Activated naive CD4-positive, alpha-beta T cell treated with anti-CD3 and anti-CD28 coated beads, Interleukin-2, amount 10 ng/mL, durations not matched to agents 7 days and 5 days (primary cell): ENCODE measurements around the gene RGS18.
"Not testable (repeated sequence)": the region's sequence is repeated elsewhere in the genome, so short reads cannot be mapped to it uniquely, and the experiment has no call there.

Experiments
- CTCF ChIA-PET: fragments of 350-600 bp; sonication (Branson Sonifier 250); formaldehyde crosslinking; loops from one replicate; lab custom pipeline; 2021; ENCODE audit warnings: antibody characterized with exemption; lab: Charles Lee
- DNase-seq: peaks from one replicate; pipeline ENCODE4 v3.0.0-alpha.2; 2020
- H3K27ac Mint-ChIP-seq: one replicate; pipeline ENCODE4 v1.8.0; 2021; ENCODE audit warnings: mild to moderate bottlenecking, moderate library complexity, mixed read lengths
- H3K27me3 Mint-ChIP-seq: one replicate; pipeline ENCODE4 v1.8.0; 2021; ENCODE audit warnings: mild to moderate bottlenecking, mixed read lengths
- H3K36me3 Mint-ChIP-seq: one replicate; pipeline ENCODE4 v1.8.0; 2021; ENCODE audit warnings: mixed read lengths
- H3K4me1 Mint-ChIP-seq: one replicate; pipeline ENCODE4 v1.8.0; 2021; ENCODE audit warnings: mixed read lengths
- H3K4me3 Mint-ChIP-seq: one replicate; pipeline ENCODE4 v1.8.0; 2021; ENCODE audit warnings: mild to moderate bottlenecking, moderate library complexity, mixed read lengths
- H3K9me3 Mint-ChIP-seq: one replicate; pipeline ENCODE4 v1.8.0; 2021; ENCODE audit warnings: mixed read lengths

RGS18 gene

DNA sequence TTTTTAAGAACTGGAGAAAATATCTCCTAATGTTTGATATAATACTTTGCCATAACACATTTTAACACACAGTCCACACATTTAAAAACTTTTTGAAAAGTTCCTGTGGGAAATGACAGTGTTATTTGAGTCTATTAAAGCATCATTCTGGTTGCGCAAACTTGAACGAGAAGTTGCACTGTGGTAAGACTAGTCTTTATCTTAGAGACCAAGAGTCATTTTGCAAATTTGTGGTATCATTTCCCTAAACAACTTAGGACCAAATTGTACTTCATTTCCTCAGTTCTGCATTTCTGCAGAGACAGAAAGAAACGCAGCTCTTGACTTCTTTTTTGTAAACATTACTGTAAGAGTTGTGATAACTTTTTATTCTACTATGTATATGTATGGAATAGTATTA lies at the start of gene RGS18:
RGS18 (plus strand) TSS at position 282 of the 400 bp plus-strand sequence. CDS start 176 bp downstream, outside the sequence.
- Mint-ChIP-seq H3K4me1 (no peaks in the 10 kb centered on the region), H3K9me3 (no peaks in the 10 kb centered on the region), H3K27ac (no peak within 1 kb of the TSS), H3K27me3 (no peaks in the 10 kb centered on the region), H3K36me3 (no peaks in the 10 kb centered on the region), H3K4me3 (no peak within 1 kb of the TSS)
- CTCF ChIA-PET = no interaction called here
- DNase-seq = no peak

GRCh38 chr1:192109576-192109975 lies 48.7 kb upstream of the RGS18 start:
- CTCF ChIA-PET = no interaction called here
- Mint-ChIP-seq H3K36me3 (no peaks in the 10 kb centered on the region), H3K27me3 (no peaks in the 10 kb centered on the region), H3K9me3 (peaks cover 2% of the 10 kb centered on the region), H3K4me1 (no peaks in the 10 kb centered on the region), H3K27ac (no peak overlapping the region), H3K4me3 (no peak overlapping the region)
- no peak for DNase-seq

DNA sequence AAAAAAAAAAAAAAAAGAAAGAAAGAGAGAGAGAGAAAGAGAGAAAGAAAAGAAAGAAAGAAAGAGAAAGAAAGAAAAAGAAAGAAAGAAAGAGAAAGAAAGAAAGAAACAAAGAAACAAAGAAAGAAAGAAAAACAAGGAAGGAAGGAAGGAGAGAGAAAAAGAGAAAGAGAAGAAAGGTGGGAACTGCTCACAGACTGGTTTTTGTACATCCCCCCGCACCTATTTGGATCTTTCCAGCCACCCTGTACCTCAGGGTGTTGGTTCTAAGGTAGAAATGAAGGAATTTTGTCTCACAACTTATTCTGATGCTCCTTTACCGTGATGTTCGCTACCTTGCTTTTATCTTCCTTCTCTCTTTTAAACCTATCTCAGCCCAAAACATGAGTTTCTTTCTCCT lies 43.3 kb upstream of the RGS18 start:
- Mint-ChIP-seq H3K27ac (no peak overlapping the region), H3K4me3 (no peak overlapping the region), H3K36me3 (no peaks in the 10 kb centered on the region), H3K27me3 (no peaks in the 10 kb centered on the region), H3K9me3 (no peaks in the 10 kb centered on the region), H3K4me1 (no peaks in the 10 kb centered on the region)
- CTCF ChIA-PET = no interaction called here
- DNase-seq = no peak

- Mint-ChIP-seq H3K4me1 (no peaks in the 10 kb centered on the region), H3K9me3 (no peaks in the 10 kb centered on the region), H3K27ac (no peak overlapping the region), H3K36me3 (no peaks in the 10 kb centered on the region), H3K4me3 (no peak overlapping the region), H3K27me3 (no peaks in the 10 kb centered on the region)
- no peak for DNase-seq
- CTCF ChIA-PET = no interaction called here
These were observed 39.3 kb upstream of the RGS18 start for GRCh38 chr1:192118881-192119405.

GRCh38 chr1:192119701-192120100 lies 38.6 kb upstream of the RGS18 start:
- no peaks in the 10 kb centered on the region for H3K36me3 Mint-ChIP-seq
- no peaks in the 10 kb centered on the region for H3K27me3 Mint-ChIP-seq
- CTCF ChIA-PET = no interaction called here
- no peaks in the 10 kb centered on the region for H3K4me1 Mint-ChIP-seq
- H3K4me3 Mint-ChIP-seq = no peak overlapping the region
- no peak for DNase-seq
- no peaks in the 10 kb centered on the region for H3K9me3 Mint-ChIP-seq
- H3K27ac Mint-ChIP-seq = no peak overlapping the region

DNA sequence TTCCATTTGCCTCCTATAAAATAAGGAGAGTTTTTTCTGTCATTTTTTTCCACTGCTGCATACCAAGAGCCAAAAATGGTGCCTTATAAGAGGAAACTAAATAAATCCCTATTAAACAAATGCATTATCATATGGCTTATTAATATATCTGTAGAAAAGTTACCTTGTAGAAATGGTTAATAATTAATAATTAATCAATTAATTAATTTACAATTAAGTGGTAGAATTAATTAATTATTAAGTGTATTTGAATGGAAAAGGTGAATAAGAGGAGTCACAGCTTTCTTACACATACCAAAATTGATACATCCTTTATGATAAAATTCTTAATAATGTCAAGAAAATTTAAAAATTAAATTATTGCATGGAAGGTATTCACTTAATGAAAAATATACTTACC lies 35.6 kb upstream of the RGS18 start:
- no peak for DNase-seq
- no peak overlapping the region for H3K4me3 Mint-ChIP-seq
- H3K27me3 Mint-ChIP-seq = no peaks in the 10 kb centered on the region
- H3K27ac Mint-ChIP-seq = no peak overlapping the region
- no peaks in the 10 kb centered on the region for H3K9me3 Mint-ChIP-seq
- H3K36me3 Mint-ChIP-seq = no peaks in the 10 kb centered on the region
- no peaks in the 10 kb centered on the region for H3K4me1 Mint-ChIP-seq
- CTCF ChIA-PET = no interaction called here

DNA sequence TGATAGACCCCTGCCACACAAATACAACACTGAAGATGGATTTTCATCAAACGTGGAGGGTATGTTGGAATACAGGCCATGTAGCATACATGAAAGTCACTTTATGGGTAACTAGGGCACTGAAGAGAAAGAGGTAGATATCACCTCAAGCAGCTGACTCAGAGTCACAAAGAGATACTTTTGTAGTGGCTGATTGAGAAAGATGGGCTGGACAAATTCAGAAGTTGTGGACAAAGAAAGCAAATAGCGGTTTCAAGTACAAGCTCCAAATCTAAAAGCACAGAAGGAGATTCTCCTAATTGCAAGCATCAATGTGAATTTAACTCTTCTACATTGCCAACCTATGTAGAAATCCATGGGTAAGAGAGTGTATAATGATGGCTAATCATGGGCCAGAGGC lies 35.0 kb upstream of the RGS18 start:
- CTCF ChIA-PET = no interaction called here
- Mint-ChIP-seq H3K27me3 (no peaks in the 10 kb centered on the region), H3K4me1 (no peaks in the 10 kb centered on the region), H3K4me3 (no peak overlapping the region), H3K9me3 (no peaks in the 10 kb centered on the region), H3K27ac (no peak overlapping the region), H3K36me3 (no peaks in the 10 kb centered on the region)
- DNase-seq = no peak

- Mint-ChIP-seq H3K9me3 (no peaks in the 10 kb centered on the region), H3K4me3 (no peak overlapping the region), H3K27ac (no peak overlapping the region), H3K36me3 (no peaks in the 10 kb centered on the region), H3K27me3 (no peaks in the 10 kb centered on the region), H3K4me1 (no peaks in the 10 kb centered on the region)
- CTCF ChIA-PET = no interaction called here
- no peak for DNase-seq
These were observed 32.1 kb upstream of the RGS18 start for GRCh38 chr1:192126030-192126619.

DNA sequence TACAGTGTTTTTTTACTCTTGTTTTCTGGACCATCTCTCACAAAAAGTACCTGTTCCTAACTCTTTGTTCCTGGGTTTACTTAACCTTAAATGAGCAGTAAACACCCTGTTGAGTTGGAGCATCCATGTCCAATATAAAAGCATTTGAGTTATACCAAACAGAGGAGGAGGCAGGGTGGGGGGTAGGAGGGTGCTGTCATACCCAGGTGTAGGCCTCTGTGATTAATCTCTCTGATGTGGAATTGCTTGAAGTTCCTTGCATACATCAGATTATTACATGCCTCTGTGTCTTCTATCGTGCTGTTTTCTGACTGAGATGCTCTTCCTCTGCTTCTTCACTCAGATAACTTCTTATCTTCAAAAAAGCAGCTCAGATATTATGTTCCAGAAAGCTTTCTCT lies 28.1 kb upstream of the RGS18 start:
- Mint-ChIP-seq H3K36me3 (no peaks in the 10 kb centered on the region), H3K27me3 (no peaks in the 10 kb centered on the region), H3K4me1 (no peaks in the 10 kb centered on the region), H3K27ac (no peak overlapping the region), H3K4me3 (no peak overlapping the region), H3K9me3 (no peaks in the 10 kb centered on the region)
- CTCF ChIA-PET = no interaction called here
- DNase-seq = no peak

DNA sequence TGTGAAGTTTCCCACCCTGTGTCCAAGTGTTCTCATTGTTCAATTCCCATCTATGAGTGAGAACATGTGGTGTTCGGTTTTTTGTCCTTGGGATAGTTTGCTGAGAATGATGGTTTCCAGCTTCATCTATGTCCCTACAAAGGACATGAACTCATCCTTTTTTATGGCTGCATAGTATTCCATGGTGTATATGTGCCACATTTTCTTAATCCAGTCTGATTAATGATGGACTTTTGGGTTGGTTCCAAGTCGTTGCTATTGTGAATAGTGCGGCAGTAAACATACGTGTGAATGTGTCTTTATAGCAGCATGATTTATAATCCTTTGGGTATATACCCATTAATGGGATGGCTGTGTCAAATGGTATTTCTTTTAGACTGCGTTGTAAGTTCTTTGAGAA lies 27.4 kb upstream of the RGS18 start:
- H3K27me3 Mint-ChIP-seq, H3K27ac Mint-ChIP-seq, CTCF ChIA-PET, H3K36me3 Mint-ChIP-seq, H3K4me1 Mint-ChIP-seq, H3K4me3 Mint-ChIP-seq, DNase-seq, H3K9me3 Mint-ChIP-seq: not testable (repeated sequence)

DNA sequence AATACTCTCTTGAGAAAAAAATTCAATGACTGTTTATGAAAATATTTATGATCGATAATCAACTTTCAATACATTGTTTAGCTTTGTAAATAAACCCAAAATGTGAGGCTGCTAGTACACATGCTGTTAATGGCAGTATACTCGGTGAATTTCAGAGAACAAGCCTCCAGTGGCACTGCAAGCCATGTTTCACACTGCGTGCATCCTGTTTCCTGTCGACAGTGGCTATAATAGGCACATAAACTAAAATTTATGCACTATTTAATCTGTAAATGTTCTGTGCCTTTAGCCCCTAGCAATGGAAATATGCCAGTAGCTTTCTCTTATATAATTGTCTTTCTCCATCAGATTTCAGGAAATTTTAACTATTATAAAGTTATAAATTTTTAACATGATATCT lies 26.3 kb upstream of the RGS18 start:
- Mint-ChIP-seq H3K36me3 (no peaks in the 10 kb centered on the region), H3K4me1 (no peaks in the 10 kb centered on the region), H3K27me3 (no peaks in the 10 kb centered on the region), H3K9me3 (no peaks in the 10 kb centered on the region), H3K4me3 (no peak overlapping the region), H3K27ac (no peak overlapping the region)
- CTCF ChIA-PET = no interaction called here
- DNase-seq = no peak

DNA sequence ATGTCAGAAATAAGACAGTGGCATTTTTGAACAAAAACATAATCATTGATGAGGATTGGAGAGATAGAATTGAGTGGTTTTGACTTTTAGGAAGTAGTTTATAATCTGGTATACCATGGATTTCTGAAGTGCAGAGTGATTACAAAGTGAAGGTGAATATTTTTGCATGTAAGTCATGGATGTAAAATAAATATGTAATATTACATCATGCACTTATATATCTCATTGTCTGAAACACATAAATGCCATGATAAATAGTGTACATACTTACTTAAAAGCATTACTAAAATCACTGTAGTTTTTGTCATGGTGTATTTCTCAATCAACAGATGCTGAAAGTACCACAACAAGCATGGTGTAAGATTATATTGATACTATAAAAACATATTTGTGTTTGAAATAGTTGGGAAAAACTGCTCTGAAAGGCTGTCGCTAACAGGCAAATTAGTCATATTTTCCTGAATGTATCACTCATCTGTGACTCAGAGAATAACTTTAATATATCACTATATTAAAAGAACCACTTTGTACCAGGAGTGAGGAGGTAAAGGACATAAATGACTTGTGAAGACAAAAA lies 24.8 kb upstream of the RGS18 start:
- no peaks in the 10 kb centered on the region for H3K36me3 Mint-ChIP-seq
- DNase-seq = no peak
- no peaks in the 10 kb centered on the region for H3K9me3 Mint-ChIP-seq
- CTCF ChIA-PET = no interaction called here
- no peak overlapping the region for H3K4me3 Mint-ChIP-seq
- no peaks in the 10 kb centered on the region for H3K4me1 Mint-ChIP-seq
- H3K27ac Mint-ChIP-seq = no peak overlapping the region
- no peaks in the 10 kb centered on the region for H3K27me3 Mint-ChIP-seq

DNA sequence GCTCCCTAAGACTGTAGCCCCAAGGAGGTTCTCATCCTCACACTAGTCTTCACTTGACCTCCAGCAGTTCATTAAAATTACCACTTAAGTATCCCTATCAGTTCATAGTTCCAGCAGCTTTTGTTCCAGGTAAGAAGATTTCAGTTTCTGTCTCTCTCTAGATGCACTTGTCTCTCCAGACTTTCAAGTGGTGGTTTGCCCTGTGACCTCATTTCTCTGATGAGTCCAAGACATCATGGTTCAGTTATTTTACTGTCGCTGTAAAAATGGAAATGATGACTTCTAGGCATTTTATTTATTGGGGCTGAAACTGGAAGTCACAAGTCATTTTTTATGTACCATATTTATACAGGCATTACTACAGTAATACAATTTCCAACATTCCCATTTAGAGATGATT lies 17.9 kb upstream of the RGS18 start:
- Mint-ChIP-seq H3K36me3 (no peaks in the 10 kb centered on the region), H3K27ac (no peak overlapping the region), H3K4me3 (no peak overlapping the region), H3K9me3 (no peaks in the 10 kb centered on the region), H3K4me1 (no peaks in the 10 kb centered on the region), H3K27me3 (no peaks in the 10 kb centered on the region)
- DNase-seq = no peak
- CTCF ChIA-PET = no interaction called here

DNA sequence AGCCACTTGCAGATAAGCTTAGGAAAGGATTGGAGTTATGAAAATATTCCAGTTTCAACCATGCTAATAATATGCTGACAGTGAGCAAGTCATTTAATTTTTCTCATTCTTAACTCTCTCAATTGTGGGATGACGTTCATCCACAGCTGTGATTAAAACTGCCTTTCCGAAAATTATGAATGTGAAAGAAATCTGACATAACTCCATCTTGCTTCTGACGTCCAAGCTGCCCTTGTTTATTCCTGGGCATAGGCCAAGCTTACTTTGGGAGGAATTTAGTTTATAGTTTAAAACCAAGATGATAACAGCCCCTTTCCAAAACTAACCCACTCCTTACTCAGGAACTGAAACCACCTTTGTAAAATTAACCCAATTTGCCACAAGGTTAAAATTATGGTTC lies 11.0 kb upstream of the RGS18 start:
- Mint-ChIP-seq H3K4me1 (no peaks in the 10 kb centered on the region), H3K27me3 (no peaks in the 10 kb centered on the region), H3K9me3 (peaks cover 3% of the 10 kb centered on the region), H3K27ac (no peak overlapping the region), H3K4me3 (no peak overlapping the region), H3K36me3 (no peaks in the 10 kb centered on the region)
- DNase-seq = no peak
- CTCF ChIA-PET = no interaction called here

DNA sequence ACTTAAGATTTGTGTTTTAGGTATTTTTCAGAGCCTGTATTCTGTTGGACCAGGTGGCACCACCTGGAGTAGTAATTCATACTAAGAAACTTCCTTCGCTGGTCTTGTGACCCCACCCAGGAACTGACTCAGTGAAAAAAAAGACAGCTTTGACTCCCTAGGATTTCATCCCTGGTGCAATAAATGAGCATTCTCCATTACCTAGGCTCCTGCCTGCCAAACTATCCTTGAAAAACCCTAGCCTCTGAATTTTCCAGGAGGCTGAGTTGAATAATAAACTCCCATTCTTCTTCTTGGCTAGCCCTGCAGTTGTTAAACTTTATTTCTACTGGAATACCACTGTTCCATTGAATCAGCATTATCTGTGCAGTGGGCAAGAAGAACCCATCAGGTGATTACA lies 10.6 kb upstream of the RGS18 start:
- CTCF ChIA-PET = no interaction called here
- no peaks in the 10 kb centered on the region for H3K36me3 Mint-ChIP-seq
- H3K4me1 Mint-ChIP-seq = no peaks in the 10 kb centered on the region
- H3K4me3 Mint-ChIP-seq = no peak overlapping the region
- no peak for DNase-seq
- H3K27ac Mint-ChIP-seq = no peak overlapping the region
- H3K9me3 Mint-ChIP-seq = peaks cover 3% of the 10 kb centered on the region
- H3K27me3 Mint-ChIP-seq = no peaks in the 10 kb centered on the region
